WTC11 (cell line): ENCODE results near the gene DRAXIN. TPM values are rescaled to one million over a fixed set of nuclear protein-coding genes. Genes with fewer than 3 reads are reported as not detected.

Experiments used
- ATAC-seq: fragments of 200-7000 bp; cut with Tn5 transposase; 2 replicates; pipeline ENCODE4 v1.10.0; 2021; ENCODE audit warnings: mild to moderate bottlenecking, moderate library complexity
- CTCF ChIA-PET: fragments of 300-600 bp; sonication (Branson Sonifier 250); formaldehyde crosslinking; loops from one replicate; lab custom pipeline; 2021; ENCODE audit warnings: antibody characterized with exemption; lab: Charles Lee
- POLR2A ChIA-PET: fragments of 350-600 bp; sonication (Branson Sonifier 250); formaldehyde crosslinking; loops from one replicate; lab custom pipeline; 2021; ENCODE audit warnings: antibody characterized with exemption; lab: Charles Lee
- DNase-seq: peaks from one replicate; pipeline ENCODE4 v3.0.0; 2021; ENCODE audit warnings: low spot score
- H3K27ac Mint-ChIP-seq: 2 replicates; pipeline ENCODE4 v1.8.0; 2021; ENCODE audit warnings: mixed read lengths
- H3K27me3 Mint-ChIP-seq: 2 replicates; pipeline ENCODE4 v1.8.0; 2021; ENCODE audit warnings: low read depth, mild to moderate bottlenecking, moderate library complexity, mixed read lengths
- H3K36me3 Mint-ChIP-seq: 2 replicates; pipeline ENCODE4 v1.8.0; 2021; ENCODE audit warnings: mixed read lengths
- H3K4me1 Mint-ChIP-seq: 2 replicates; pipeline ENCODE4 v1.8.0; 2022; ENCODE audit warnings: mixed read lengths
- H3K4me3 Mint-ChIP-seq: 2 replicates; pipeline ENCODE4 v1.8.0; 2021; ENCODE audit warnings: mild to moderate bottlenecking, moderate library complexity, mixed read lengths
- H3K9me3 Mint-ChIP-seq: 2 replicates; pipeline ENCODE4 v1.8.0; 2021; ENCODE audit warnings: mixed read lengths
- CREB1 ChIP-seq: sonication (generic); formaldehyde crosslinking; IDR thresholded peaks from 2 replicates; pipeline ENCODE4 v1.8.0; 2023; ENCODE audit warnings: mild to moderate bottlenecking, missing genetic modification reagents
- FOXJ3 ChIP-seq: sonication (generic); formaldehyde crosslinking; IDR thresholded peaks from 2 replicates; pipeline ENCODE4 v1.9.0; 2021; ENCODE audit warnings: missing genetic modification reagents, mild to moderate bottlenecking, borderline replicate concordance
- HMGXB4 ChIP-seq: sonication (generic); formaldehyde crosslinking; IDR thresholded peaks from 2 replicates; pipeline ENCODE4 v1.8.1; 2023; ENCODE audit warnings: mild to moderate bottlenecking, moderate library complexity, missing genetic modification reagents
- MAX ChIP-seq: sonication (generic); formaldehyde crosslinking; IDR thresholded peaks from 2 replicates; pipeline ENCODE4 v1.8.0; 2022; ENCODE audit warnings: mild to moderate bottlenecking, missing genetic modification reagents
- MYBL2 ChIP-seq: sonication (generic); formaldehyde crosslinking; IDR thresholded peaks from 2 replicates; pipeline ENCODE4 v1.8.1; 2023; ENCODE audit warnings: mild to moderate bottlenecking, moderate library complexity, missing genetic modification reagents
- NFYB ChIP-seq: sonication (generic); formaldehyde crosslinking; conservative IDR thresholded peaks from 2 replicates; pipeline ENCODE4 v1.8.0; 2022; ENCODE audit warnings: low read depth, missing genetic modification reagents
- OVOL2 ChIP-seq: fragments of 250-450 bp; sonication (Bioruptor Pico); IDR thresholded peaks from 2 replicates; pipeline ENCODE4 v1.9.0; 2021; ENCODE audit warnings: mild to moderate bottlenecking, borderline replicate concordance
- ZBTB21 ChIP-seq: sonication (generic); formaldehyde crosslinking; IDR thresholded peaks from 2 replicates; pipeline ENCODE4 v1.8.1; 2023; ENCODE audit warnings: mild to moderate bottlenecking, missing genetic modification reagents, borderline replicate concordance
- ZNF219 ChIP-seq: sonication (generic); formaldehyde crosslinking; IDR thresholded peaks from 2 replicates; pipeline ENCODE4 v1.8.0; 2023; ENCODE audit warnings: missing genetic modification reagents, mild to moderate bottlenecking, borderline replicate concordance
- ZNF232 ChIP-seq: sonication (generic); formaldehyde crosslinking; IDR thresholded peaks from 2 replicates; pipeline ENCODE4 v1.8.0; 2022; ENCODE audit warnings: mild to moderate bottlenecking, missing genetic modification reagents
- ZNF317 ChIP-seq: sonication (generic); formaldehyde crosslinking; IDR thresholded peaks from 2 replicates; pipeline ENCODE4 v1.8.1; 2023; ENCODE audit warnings: low read depth, mild to moderate bottlenecking, moderate library complexity, missing genetic modification reagents, borderline replicate concordance
- total RNA-seq: library from RNA; stranded (reverse); gene quantifications from 3 replicates; pipeline ENCODE4 v1.2.3, GENCODE V29; 2021
- TF ChIP-seq, protein P1 (sequence below): fragments of 250-450 bp; sonication (Bioruptor Pico); IDR thresholded peaks from 2 replicates; pipeline ENCODE4 v1.9.0; 2021; ENCODE audit warnings: moderate library complexity, mild to moderate bottlenecking, inconsistent platforms, borderline replicate concordance
- TF ChIP-seq, protein P2 (sequence below): sonication (generic); formaldehyde crosslinking; IDR thresholded peaks from 2 replicates; pipeline ENCODE4 v1.8.1; 2022; ENCODE audit warnings: low read depth, missing genetic modification reagents, borderline replicate concordance
- TF ChIP-seq, protein P3 (sequence below): sonication (generic); formaldehyde crosslinking; IDR thresholded peaks from 2 replicates; pipeline ENCODE4 v1.8.0; 2023; ENCODE audit warnings: mild to moderate bottlenecking, missing genetic modification reagents
- TF ChIP-seq, protein P4 (sequence below): fragments of 250-450 bp; sonication (Bioruptor Pico); IDR thresholded peaks from 2 replicates; pipeline ENCODE4 v1.9.0; 2021; ENCODE audit warnings: mild to moderate bottlenecking, borderline replicate concordance

Gene DRAXIN
- total RNA-seq, 1 experiment from 2014 or later = 12.0 TPM

- TF ChIP-seq, protein P1, sequence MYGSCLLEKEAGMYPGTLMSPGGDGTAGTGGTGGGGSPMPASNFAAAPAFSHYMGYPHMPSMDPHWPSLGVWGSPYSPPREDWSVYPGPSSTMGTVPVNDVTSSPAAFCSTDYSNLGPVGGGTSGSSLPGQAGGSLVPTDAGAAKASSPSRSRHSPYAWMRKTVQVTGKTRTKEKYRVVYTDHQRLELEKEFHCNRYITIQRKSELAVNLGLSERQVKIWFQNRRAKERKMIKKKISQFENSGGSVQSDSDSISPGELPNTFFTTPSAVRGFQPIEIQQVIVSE (CRISPR knock-in tag) = no peak
- TF ChIP-seq MAX (CRISPR knock-in tag) (no peak), HMGXB4 (no peak), MYBL2 (CRISPR knock-in tag) (no peak), CREB1 (no peak), OVOL2 (CRISPR knock-in tag) (no peak), ZNF317 (CRISPR knock-in tag) (no peak), NFYB (CRISPR knock-in tag) (no peak), ZNF232 (CRISPR knock-in tag) (no peak), ZBTB21 (no peak), ZNF219 (no peak)
- TF ChIP-seq, protein P2, sequence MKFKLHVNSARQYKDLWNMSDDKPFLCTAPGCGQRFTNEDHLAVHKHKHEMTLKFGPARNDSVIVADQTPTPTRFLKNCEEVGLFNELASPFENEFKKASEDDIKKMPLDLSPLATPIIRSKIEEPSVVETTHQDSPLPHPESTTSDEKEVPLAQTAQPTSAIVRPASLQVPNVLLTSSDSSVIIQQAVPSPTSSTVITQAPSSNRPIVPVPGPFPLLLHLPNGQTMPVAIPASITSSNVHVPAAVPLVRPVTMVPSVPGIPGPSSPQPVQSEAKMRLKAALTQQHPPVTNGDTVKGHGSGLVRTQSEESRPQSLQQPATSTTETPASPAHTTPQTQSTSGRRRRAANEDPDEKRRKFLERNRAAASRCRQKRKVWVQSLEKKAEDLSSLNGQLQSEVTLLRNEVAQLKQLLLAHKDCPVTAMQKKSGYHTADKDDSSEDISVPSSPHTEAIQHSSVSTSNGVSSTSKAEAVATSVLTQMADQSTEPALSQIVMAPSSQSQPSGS (CRISPR knock-in tag) = no peak
- TF ChIP-seq, protein P3, sequence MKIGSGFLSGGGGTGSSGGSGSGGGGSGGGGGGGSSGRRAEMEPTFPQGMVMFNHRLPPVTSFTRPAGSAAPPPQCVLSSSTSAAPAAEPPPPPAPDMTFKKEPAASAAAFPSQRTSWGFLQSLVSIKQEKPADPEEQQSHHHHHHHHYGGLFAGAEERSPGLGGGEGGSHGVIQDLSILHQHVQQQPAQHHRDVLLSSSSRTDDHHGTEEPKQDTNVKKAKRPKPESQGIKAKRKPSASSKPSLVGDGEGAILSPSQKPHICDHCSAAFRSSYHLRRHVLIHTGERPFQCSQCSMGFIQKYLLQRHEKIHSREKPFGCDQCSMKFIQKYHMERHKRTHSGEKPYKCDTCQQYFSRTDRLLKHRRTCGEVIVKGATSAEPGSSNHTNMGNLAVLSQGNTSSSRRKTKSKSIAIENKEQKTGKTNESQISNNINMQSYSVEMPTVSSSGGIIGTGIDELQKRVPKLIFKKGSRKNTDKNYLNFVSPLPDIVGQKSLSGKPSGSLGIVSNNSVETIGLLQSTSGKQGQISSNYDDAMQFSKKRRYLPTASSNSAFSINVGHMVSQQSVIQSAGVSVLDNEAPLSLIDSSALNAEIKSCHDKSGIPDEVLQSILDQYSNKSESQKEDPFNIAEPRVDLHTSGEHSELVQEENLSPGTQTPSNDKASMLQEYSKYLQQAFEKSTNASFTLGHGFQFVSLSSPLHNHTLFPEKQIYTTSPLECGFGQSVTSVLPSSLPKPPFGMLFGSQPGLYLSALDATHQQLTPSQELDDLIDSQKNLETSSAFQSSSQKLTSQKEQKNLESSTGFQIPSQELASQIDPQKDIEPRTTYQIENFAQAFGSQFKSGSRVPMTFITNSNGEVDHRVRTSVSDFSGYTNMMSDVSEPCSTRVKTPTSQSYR (CRISPR knock-in tag) = no peak
Observed at GRCh38 chr1:11738096-11738495, 46.6 kb downstream of the DRAXIN start (continued).

GRCh38 chr1:11738783-11739182 is 47.3 kb downstream of the DRAXIN start:
- ATAC-seq (no peak), DNase-seq (no peak)
- Mint-ChIP-seq H3K27me3 (no peaks in the 10 kb centered on the region; the same call in 1 of the 2 replicates), H3K27ac (no peak overlapping the region), H3K36me3 (no peaks in the 10 kb centered on the region; the same call in 1 of the 2 replicates), H3K4me1 (peaks cover 33% of the 10 kb centered on the region), H3K9me3 (no peaks in the 10 kb centered on the region), H3K4me3 (no peak overlapping the region)
- ChIA-PET POLR2A (no interaction called here), CTCF (interaction anchor here (1.6 kb wide), 1 partner anchor 46 kb away, joined by 3 read pairs; no protein-coding TSS in a partner anchor)
- TF ChIP-seq, protein P4, sequence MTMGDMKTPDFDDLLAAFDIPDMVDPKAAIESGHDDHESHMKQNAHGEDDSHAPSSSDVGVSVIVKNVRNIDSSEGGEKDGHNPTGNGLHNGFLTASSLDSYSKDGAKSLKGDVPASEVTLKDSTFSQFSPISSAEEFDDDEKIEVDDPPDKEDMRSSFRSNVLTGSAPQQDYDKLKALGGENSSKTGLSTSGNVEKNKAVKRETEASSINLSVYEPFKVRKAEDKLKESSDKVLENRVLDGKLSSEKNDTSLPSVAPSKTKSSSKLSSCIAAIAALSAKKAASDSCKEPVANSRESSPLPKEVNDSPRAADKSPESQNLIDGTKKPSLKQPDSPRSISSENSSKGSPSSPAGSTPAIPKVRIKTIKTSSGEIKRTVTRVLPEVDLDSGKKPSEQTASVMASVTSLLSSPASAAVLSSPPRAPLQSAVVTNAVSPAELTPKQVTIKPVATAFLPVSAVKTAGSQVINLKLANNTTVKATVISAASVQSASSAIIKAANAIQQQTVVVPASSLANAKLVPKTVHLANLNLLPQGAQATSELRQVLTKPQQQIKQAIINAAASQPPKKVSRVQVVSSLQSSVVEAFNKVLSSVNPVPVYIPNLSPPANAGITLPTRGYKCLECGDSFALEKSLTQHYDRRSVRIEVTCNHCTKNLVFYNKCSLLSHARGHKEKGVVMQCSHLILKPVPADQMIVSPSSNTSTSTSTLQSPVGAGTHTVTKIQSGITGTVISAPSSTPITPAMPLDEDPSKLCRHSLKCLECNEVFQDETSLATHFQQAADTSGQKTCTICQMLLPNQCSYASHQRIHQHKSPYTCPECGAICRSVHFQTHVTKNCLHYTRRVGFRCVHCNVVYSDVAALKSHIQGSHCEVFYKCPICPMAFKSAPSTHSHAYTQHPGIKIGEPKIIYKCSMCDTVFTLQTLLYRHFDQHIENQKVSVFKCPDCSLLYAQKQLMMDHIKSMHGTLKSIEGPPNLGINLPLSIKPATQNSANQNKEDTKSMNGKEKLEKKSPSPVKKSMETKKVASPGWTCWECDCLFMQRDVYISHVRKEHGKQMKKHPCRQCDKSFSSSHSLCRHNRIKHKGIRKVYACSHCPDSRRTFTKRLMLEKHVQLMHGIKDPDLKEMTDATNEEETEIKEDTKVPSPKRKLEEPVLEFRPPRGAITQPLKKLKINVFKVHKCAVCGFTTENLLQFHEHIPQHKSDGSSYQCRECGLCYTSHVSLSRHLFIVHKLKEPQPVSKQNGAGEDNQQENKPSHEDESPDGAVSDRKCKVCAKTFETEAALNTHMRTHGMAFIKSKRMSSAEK = no peak
- TF ChIP-seq CREB1 = no peak
- TF ChIP-seq FOXJ3 (CRISPR knock-in tag) = no peak
